SKM-1 treated with dmso at 0.1 percent for 144 hours (cell line): Measurements from ENCODE around the gene KLK14.

ENCODE experiments used
- DNase-seq: peaks from one replicate; lab custom pipeline; 2025; ENCODE audit not compliant: unreplicated experiment; lab: John Stamatoyannopoulos, UW

Gene KLK14

DNA sequence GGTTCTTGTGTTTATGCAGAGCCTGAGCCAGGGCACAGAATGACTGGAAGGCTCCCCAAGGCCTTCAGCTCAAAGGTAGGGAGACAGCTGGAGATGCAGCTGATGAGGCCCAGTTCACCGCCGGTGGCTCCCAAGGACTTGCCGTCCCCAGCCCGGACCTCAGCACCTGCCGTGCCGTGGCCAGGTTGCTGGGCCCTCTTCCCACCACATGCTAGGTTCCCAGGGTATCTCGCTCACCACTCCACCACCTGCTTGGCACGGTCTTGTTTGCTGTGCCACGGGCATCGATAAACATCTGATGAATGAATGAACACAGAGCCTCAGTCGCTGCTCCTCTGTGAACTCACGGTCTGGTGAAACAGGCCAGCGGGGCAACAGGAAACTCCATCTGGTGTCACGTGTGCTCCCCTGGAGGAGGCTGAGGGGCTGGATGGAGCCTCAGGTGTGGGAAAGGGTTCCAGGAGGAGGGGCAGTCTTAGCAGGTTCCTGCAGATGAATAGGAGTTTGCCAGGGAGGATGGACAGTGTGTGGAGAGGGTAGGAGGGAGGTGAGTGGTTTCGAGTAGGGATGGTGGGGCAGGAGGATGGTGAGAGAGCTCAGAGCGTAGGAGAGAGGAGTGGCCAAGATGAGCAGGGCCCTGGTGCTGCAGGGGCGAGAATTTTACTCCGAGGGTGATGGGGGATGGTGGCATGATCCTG lies 3.6 kb upstream of the KLK14 start:
- no peak for DNase-seq

DNA sequence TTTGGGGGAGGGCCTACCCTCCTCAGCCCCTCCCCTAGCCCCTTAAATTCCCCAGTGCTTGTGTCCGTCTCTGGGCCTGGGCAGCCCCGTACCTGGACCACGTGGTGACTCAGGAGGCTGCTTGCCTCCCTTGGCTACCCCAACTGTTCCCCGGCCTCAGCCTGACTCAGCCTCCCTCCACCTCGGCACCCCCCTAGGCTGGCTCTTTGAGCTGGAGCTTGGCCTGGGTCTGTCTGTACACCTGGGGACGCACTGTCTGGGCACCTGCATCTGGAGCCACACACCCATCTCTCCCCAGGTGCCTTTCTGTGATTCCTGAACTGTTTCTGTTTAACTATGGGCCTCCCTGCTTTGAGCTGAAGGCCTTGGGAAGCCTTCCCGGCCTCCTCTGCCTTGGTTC lies 1.8 kb upstream of the KLK14 start:
- DNase-seq = no peak

DNA sequence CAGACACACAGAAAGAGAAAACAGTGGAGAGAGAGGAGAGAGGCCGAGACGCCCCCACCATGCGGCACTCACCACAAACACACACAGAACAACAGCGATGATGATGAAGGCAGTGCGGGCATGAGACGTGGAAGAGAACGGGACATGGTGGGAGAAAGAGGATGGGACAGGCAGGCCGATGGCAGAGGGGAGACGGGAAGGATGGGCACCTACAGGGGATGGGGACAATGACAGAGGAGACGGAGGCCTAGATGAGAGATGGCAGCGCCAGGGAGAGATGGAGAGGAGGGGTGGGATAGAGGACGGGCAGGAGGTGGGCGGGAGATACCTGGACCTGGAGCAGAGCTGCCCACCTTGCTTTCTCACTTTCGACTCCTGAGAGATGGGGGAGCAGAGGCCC lies 1.1 kb upstream of the KLK14 start:
- DNase-seq = no peak

DNA sequence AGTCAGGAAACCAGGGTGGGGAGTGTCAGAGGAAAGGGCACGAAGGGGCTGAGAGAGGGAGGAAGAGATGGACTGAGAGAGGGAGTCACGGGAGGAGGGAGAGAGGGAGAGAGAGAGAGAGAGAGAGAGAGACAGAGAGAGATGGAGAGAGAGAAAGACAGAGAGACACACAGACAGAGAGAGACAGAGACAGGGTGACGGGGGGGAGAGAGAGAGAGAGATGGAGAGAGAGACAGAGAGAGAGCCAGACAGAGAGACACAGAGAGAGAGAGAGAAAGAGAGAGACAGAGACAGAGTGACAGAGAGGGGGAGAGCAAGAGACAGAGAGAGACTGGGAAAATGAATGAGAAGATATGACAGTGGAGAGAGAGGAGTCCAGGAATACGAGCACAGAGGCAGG lies 494 bp upstream of the KLK14 start:
- DNase-seq = no peak

DNA sequence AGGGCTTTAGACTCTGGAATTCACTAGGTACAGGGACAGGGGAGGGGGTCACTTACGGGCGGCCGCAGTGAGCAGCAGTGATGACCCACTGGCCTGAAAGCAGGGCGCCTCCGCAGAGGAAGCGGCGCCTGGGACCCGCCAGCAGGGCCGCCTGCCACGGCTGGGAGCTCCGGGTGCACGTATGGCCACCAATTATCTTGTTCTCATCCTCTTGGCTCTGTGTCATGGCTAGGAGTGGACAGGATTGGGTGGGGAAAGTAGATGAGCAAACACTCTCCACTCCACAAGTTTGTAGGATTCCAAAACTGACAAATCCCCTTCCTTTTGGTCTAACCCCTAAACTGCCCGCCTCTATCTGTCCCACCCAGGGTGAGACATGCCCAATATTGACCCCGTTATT lies 1.2 kb downstream of the KLK14 start:
- no peak for DNase-seq

DNA sequence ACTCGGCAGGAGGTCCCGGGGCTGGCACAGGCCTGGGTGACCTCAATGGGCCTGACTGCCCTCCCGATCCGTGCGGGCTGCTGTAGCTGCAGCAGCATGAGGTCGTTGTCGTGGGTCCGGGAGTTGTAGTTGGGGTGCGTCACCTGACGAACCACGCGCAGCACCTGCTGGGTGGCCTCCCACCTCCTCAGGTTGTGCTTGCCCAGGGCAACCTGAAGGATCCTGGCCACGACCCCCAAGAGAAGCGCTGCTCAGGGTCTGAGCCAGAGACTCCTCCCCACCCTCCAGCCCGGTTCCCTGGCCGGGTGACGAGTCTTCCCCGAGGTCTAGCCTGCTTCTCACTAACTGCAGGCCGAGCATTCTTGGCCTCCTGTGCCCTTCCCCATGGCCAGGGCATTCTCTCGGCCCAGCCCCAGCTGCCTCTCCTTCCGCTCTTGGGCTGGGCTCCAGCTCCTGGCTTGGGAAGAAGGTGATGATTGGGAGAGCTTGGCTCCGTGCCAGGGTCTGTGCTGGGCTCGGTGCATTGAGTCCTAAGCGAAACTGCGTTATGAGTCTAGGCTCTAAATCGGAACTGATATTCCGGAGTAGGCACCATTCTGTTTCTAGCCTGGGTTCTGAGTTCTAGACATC lies 3.1 kb downstream of the KLK14 start:
- DNase-seq = no peak

DNA sequence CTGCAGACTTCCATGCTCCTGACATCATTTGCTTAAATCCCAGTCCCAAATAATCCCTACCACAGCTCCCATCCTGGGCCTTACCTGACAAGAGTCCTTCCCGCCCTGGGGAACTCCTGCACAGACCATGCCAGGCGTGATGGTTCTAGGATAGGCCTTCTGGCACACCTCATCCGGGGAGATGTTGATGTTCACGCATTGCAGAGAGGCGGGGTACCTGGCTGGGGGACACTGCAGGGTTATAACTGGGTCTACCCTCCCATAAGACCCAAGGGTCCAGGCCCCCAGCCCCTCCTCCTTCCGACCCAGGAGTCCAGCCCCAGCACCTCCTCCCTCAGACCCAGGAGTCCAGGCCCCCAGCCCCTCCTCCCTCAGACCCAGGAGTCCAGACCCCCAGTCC lies 4.0 kb downstream of the KLK14 start:
- no peak for DNase-seq

DNA sequence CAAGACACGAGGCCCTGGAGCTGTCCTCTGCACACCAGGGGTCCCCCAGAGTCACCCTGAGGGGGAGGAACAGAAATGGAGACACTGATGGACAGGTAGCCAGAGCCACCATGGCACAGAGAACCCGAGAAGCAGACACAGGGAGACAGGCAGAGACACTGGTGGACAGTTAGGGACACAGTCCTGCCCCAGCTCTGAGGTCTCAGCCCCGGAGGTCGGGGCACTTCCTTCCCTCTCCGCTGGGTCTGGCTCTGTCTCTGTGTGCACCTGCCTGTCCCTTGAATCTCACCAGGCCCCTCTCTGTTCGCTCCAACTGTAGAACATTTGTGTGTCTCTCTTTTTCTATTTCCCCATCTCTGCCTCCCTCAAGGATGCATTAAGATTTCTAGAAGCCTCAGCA lies 4.6 kb downstream of the KLK14 start:
- DNase-seq = no peak

DNA sequence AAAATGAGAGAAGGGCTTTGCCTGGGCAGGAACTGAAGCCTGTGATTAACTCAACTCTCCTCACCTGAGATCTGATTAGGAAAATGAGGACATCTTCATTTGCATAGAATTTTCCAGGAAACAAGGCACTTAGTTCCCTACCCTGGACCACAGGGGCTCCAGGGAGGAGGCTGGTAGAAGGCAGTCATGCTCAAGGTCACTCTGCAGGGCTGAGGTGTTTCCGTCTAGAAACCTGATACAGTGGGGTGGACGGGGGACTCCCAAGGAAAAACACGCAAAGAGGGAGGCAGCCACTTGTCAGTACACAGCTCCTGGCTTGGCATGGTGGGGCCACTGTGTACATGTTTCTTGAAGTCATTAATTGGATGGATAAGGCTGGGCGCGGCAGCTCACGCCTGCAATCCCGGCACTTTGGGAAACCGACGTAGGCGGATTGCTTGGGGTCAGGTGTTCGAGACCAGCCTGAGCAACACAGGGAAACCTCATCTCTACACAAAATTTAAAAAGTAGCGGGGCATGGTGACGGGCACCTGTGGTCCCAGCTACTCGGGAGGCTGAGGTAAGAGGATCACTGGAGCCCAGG lies 6.0 kb downstream of the KLK14 start:
- no peak for DNase-seq

DNA sequence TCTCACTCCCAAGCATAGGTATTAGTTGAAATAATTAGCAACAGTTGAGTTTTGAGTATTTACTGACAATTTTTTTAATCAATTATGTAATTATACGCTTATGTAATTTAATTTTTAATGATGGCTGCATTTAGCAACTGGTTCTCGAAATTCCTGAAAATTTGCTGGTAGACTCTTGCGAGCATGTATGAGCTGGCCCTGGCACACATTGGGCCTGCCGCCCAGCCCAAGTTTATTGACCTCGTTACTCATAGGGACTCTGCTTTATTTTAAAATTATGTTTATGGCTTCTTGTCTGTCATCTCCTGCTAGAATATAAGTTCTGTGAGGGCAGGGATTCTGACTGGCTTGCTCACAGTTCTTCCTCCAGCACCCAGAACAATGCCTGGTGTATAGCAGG lies 6.7 kb downstream of the KLK14 start:
- no peak for DNase-seq

DNA sequence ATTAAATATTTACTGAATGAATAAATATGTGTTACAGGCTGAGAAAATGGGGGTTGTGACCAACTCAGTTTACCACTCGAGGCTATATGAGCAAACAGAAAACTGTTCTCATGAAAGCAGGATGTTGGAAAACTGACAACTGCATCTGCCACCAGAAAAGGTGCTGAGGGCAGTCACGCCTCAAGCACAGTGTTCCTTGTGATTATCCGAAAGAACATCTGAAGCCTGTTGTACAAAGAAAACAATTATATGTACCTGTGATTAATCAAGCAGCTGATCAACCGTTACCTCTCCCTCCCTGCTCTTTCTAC lies 11.6 kb downstream of the KLK14 start:
- DNase-seq = no peak

DNA sequence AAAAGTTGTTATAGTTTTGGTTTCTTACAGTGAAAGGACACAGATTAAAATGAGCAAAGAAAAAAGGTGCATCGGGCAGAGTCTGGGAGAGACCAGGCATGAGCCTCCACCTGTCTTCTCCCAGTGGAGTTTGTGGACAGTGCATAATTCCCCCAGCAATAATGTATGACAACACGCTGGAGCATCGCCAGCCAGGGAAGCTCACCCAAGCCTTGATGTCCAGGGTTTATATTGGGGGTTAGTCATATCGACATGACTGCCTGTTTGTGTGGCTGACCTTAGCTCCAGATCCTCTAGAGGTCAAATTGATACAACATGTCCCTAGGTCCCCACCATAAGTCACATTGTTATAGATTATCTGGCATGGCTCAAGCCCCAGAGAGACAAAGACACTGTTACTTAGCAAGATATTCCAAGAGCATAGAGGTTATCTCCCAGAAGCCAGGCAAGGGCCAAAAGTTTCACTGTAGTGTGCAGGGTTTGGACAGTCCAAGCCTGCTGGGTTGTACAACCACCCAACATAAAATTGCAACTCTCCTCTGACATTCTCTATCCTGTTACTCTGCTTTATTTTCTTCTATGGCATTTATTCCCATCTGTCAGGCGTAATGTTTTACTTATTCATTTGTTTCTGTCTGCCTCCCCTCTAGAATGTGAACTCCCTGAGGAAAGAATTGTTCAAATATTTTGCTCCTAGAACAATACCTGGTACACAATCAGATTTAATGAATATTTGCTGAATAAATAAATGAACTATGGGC lies 12.2 kb downstream of the KLK14 start:
- DNase-seq = no peak

DNA sequence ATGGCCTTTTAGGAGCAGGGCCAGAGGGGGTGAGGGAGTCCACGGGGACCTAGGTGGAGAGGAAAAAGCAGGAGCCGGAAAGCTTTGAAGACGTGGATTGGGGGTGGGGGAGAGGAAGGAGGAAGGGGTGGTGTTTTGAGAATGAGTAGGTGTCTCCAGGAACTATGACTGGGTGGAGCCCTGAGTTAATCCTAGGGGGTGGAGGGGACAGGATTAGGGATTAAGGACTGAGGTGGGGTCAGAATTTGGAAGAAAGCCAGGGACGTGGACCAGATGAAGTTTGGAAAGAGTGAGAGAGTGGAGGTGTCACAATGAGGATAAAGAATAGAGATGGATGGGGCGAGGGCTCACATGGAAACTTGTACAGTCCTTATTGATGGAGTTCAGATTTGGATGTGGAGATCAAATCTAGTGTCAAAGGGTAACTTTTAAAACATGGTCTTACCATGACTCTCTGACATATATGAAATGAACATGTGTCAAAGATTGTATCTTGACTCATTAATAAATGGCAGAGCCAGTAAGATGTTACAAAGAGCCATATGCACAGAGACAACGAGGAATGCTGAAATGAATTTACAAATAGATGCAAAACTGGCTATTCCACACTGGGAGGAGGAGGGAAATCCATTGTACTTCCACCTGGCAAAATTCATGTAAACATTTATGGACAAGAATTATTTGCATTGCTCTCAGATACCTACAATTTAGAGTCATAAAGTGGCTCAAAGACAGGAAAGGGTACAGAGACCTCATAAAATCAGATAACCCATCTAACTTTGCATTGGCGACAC lies 16.1 kb downstream of the KLK14 start:
- DNase-seq = no peak

DNA sequence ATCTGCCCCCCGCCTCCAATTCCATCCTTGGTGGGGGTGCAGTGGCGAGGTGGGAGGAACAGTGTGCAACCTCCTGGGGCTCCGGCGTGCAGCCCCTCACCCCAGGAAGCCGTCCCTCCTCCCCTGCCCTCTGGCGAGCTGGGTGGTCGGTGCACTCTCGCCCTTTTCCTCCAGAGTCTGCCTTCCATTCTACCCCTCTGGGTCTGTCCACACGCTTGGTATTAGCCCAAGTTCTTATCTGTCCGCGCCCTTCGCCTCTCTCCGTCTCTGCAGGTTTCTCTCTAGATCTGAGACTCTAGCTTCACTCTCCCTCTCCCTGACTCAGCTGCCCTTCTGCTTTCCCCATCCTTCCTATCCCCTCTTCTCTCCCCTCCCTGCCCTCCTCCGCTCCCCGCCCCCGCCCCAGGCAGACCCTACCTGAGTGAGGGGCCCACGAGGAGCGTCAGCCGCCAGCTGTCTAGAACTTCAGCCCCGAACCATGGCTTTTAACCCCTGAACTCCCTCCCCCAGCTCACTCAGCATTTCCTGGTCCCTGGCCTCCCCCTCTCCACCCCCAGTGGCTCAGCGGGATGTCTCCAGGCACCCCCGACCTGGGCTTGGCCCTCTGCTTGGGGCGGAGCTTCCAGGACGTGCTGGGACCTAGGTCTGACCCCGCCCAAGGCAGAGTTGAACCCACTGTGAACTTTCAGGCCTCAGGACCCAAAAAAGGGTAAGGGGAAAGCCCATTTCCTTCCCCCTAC lies 17.3 kb downstream of the KLK14 start:
- DNase-seq = no peak

DNA sequence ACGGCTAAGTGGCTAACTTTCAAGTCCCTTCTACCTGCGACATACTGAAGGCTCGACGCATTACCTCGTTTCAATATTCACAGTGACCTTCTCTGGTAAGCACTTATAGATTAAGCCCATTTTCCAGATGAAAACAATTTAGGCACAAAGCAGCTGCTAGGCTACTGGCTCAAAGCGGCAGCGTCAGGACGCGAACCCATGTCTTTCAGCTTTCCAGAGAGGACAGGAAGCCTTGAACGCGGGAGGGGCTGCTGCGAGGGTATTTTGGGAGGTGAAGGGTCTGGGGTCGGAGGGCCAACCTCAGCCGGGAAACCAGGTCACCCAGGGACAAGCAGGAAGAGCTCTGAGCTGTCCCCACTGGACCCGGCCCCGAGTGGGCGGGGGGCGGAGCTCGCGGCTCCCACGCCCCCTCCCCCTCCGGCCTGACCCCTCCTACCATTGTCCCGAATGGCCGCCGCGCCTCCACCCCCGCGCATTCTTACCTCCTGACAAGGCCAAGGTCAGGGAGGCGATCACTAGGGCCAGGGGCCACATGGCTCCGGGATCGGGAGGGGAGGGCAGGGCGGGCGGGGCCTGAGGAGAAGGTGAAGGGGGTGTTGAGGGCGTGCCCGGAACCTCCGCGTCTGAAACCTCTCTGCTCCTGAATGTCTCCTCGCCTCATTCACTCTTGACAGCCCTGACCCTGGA lies 18.0 kb downstream of the KLK14 start, which contains the start of gene KLK13:
TSS of gene KLK13 (minus strand) at position 559 of the 687 bp plus-strand sequence. CDS start at position 534, 25 bp downstream.
- no peak for DNase-seq

DNA sequence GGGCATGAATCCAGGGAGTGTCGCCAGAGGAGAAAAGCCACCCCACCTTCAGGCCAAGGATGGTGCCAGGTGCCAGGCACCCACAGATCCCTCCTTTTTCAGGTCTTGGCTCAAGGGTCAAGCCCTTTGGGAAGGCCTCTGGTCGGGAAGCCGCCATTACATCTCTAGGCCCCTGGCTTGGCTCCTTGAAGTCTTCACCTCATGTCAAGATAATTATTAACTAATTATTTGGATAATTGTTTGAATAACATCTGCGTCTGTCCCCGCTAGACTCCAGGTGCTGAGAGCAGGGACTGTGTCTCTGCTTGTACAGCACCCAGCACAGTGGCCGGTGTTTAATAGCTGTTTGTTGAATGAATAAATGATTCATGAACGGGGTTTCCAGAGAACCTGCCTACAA lies 19.0 kb downstream of the KLK14 start:
- no peak for DNase-seq

DNA sequence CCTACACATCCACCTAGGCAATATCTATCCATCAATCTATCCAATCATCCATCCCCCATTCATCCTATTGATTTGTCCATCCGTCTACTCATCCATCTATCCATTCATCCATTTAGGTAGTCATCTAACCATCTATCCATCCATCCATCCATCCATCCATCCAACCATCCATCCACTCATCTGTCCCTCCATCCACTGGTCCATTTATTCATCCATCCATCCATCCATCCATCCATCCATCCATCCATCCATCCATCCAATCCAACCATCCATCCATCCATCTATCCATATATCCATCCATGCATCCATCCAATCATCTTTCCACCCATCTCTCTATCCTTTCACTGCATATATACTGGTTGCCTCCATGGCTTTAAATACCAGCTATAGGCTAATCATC lies 21.7 kb downstream of the KLK14 start:
- no peak for DNase-seq

DNA sequence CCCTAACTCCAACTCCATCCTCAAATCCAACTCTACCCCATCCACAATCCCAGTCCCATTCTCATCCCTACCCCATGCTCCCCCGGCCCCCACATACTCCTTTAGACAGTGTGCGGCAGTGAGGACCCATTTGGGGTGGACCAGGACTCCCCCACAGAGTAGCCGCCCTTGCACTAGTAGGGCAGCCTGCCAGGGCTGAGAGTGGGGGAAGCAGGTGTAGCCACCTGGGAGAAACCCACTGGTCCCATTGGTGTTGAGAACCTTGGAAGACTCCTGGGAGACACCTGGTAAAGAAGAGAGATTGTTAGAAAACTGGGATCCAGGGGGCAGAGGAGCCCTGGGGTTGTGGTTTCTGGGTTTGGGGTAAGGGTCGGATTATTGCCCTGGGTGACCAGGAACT lies 22.4 kb downstream of the KLK14 start:
- DNase-seq = no peak

DNA sequence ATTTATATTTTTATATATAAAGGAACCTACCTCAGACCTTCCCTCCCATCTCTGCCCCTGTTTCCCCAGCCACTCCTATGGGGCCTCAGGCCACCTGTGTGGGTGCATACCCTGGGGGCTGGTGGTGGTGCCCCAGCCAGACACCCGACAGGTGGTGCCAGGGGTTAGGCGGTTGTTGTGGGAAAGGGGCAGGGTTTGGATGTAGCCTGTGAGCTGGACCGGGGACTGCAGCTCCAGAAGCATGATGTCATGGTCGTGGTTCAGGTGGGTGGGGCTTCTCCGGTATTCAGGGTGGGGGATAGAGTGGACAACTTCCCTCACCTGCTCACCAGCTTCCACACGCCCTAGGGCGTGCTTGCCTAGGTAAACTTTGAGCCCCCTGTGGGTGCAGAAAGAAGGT lies 23.0 kb downstream of the KLK14 start:
- DNase-seq = no peak

DNA sequence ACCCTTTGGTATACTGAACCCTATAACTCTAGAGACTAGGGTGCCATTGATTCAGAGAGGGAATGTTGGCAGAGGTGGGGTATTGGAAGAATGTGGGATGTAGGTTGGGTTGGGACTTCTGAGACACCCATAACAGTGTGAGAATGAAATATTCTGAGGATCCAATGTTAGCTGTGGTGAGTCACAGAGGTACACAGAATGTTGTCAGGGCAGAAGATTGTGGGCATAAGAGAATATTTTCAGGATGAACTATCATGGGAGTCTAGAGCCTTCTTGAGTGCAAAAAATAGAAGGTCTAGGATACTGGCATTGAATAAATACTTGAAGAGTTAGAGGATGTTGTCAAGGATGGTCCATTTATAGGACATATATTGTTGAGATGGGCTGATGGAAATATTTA lies 26.8 kb downstream of the KLK14 start:
- DNase-seq = no peak
